Epithelial cell of proximal tubule (primary cell): Measurements from ENCODE around the gene TOR3A. TPM values are rescaled to one million over a fixed set of nuclear protein-coding genes. Genes with fewer than 3 reads are reported as not detected.
A peak's percentile ranks its signal among the peaks of the same experiment; 100 is the strongest.

Source experiments
- DNase-seq: peaks from one replicate; pipeline ENCODE4 v3.0.0-alpha.2; 2011; ENCODE audit warnings: low read depth
- H3K4me3 ChIP-seq: 2 replicates; pipeline ENCODE4 v1.5.1; 2011; ENCODE audit warnings: low read depth, mild to moderate bottlenecking, low read length
- total RNA-seq: library from RNA; depleted of rRNA; stranded (reverse); fragments of >200 nt; gene quantifications from 2 replicates; pipeline ENCODE4 v1.2.3, GENCODE V29; 2015
- TF ChIP-seq, protein P1 (sequence below): conservative IDR thresholded peaks from 2 replicates; pipeline ENCODE4 v1.5.1; 2012; ENCODE audit warnings: low read depth, mild to moderate bottlenecking, low read length

TOR3A gene
- total RNA-seq, 1 donor from 2014 or later, result 83.1 TPM

DNA sequence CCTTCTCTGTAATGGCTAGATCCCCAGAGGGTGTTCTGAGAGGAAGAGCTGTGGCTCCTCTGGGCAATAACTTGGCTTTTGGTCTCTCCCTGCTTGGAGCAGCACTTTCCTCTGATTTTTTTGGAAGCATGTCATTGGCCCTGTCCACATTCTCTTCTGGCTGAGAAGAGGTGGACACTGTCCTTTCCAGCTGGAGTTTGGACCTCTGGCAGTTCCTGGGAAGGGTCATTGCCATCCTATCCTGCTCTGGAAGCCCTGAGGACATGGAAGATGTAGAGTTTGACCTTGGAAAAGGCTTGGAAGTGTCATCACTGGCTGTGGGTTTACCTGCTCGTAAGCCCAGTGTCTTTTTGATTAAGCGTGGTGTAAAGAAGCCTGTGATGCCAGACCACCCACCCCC is 26.8 kb downstream of the TOR3A start:
- no peak for DNase-seq
- TF ChIP-seq, protein P1, sequence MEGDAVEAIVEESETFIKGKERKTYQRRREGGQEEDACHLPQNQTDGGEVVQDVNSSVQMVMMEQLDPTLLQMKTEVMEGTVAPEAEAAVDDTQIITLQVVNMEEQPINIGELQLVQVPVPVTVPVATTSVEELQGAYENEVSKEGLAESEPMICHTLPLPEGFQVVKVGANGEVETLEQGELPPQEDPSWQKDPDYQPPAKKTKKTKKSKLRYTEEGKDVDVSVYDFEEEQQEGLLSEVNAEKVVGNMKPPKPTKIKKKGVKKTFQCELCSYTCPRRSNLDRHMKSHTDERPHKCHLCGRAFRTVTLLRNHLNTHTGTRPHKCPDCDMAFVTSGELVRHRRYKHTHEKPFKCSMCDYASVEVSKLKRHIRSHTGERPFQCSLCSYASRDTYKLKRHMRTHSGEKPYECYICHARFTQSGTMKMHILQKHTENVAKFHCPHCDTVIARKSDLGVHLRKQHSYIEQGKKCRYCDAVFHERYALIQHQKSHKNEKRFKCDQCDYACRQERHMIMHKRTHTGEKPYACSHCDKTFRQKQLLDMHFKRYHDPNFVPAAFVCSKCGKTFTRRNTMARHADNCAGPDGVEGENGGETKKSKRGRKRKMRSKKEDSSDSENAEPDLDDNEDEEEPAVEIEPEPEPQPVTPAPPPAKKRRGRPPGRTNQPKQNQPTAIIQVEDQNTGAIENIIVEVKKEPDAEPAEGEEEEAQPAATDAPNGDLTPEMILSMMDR, result no peak
- H3K4me3 ChIP-seq, result no peak overlapping the region

DNA sequence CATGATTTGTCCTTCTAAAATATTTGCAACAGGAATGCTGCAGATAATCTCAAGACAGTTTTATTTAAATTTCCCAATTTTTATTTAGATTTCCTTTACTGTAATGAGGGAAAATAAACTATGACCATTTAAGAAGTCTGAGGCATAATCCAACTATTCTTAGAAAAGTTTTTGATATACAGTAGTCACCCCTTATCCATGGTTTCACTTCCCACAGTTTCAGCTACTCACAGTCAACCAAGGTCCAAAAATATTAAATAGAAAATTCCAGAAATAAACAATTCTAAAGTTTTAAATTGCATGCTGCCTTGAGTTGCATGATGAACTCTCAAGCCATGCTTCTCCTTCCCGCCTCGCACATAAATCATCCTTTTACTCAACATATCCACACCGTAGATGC is 33.3 kb downstream of the TOR3A start:
- no peak overlapping the region for H3K4me3 ChIP-seq
- no peak for DNase-seq
- TF ChIP-seq, protein P1, result no peak

DNA sequence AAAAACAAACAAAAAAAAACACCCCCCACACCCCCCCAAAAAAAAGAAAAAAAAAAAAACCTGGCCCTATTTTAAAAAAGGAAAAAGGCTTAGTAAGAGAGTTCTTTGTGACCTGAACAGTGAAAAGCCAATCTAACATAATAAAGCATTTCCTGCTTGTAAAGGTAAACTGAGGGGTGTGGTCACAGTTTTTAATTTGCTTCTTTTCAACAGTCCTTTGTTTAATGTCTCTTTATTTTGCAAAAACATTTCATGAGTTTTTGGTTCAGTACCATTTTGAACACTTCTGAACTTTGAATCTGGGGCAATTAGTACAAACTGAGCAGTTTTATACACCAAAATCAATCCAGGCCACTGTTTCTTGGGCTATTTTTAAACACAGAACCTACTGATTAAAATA is 37.6 kb downstream of the TOR3A start:
- TF ChIP-seq, protein P1, result no peak
- no peak for DNase-seq
- no peak overlapping the region for H3K4me3 ChIP-seq

DNA sequence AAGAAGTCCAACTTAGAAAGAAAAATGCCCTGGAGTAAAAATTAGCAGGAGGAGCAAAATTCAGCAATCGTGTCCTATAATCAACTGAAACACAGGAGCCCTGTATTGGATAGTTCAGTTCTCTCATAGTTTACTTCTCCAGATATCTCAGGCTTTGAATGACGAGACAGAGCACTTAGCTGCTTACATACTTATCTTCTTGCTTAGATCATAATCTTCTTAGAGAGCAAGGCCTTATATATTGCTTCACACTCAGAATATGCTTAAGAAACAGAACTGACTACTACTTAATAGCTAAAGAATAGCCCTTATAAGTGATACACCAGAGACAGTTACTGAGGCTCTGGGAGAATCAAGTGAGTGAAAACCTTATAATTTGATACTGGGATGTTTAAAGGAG is 38.9 kb downstream of the TOR3A start:
- TF ChIP-seq, protein P1, result no peak
- DNase-seq, result no peak
- no peak overlapping the region for H3K4me3 ChIP-seq

DNA sequence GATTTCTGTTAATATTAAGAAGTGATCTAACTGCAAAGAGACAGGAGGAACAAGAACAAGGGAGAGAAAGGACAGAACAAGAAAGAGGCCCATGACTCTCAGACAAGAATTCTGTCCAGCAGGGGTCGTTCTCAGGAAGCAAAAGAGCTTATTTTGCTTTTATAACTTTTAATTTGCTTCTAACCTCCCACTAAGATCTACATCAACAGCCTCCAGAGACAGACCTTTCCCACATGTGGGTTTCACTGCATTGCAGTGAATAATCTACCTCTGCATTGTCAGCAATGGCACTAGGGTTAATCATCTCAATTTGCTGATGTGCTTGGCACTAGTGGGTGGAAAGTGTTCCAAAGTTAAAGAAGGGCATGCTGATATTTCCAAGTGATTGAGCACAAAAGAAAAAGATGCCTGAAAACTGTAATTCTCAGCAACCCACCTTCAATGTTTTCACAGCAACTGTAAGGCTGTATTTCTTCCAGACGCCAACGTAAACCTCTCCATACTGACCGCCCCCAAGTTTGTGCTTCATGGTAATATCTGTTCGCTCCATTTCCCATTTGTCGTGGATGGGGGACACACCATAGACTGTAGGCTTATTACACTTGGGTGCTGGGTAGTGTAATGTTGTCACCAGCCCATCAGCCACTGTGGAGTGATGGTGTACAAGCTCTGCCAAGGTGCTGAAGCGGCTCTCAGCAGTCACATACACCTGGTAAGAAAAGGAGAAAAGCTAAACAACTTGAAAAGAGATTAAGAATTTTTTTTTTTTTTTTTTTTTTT is 39.5 kb downstream of the TOR3A start:
- no peak overlapping the region for H3K4me3 ChIP-seq
- TF ChIP-seq, protein P1, result peak; percentile 64
- no peak for DNase-seq

DNA sequence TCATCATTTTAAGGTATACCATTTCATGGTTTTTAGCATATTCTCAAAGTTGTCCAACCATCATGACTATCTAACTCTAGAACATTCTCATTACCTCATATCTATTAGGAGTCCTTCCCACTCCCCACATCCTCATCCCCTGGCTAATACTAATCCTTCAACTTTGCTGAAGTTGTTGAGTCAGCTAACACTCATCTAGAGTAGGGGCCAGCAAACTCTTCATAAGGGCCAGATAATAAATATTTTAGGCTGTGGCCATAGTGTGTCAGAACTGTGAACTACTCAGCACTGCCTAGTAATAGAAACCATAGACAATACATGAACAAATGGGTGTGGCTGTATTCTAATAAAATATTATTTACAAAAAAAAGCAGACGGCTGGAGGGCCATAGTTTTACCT is 43.0 kb downstream of the TOR3A start:
- TF ChIP-seq, protein P1, result no peak
- H3K4me3 ChIP-seq, result no peak overlapping the region
- no peak for DNase-seq
